ENCODE results near the gene ARHGAP15.
"Not testable (repeated sequence)": the region's sequence is repeated elsewhere in the genome, so short reads cannot be mapped to it uniquely, and the experiment has no call there.

The ARHGAP15 gene

DNA sequence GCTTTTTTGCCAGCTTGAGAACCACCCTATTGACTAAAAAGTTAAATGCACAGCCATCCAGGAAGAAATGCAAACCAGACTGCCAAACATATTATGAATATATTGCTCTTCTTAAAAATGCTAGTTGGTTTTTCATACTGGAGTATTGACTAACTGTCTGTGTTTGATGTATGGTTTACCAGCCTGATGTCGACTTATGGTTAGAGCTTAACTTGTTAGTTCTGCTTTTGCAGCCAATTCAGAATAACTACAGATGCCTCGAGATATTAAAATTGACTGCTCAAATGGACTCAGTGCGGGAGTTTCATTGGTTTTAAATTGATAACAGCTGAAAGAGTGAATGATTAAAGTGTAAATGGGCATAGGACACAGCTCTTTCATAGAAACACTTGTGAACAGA is 369.8 kb downstream of the ARHGAP15 start:
- no peak for DNase-seq

DNA sequence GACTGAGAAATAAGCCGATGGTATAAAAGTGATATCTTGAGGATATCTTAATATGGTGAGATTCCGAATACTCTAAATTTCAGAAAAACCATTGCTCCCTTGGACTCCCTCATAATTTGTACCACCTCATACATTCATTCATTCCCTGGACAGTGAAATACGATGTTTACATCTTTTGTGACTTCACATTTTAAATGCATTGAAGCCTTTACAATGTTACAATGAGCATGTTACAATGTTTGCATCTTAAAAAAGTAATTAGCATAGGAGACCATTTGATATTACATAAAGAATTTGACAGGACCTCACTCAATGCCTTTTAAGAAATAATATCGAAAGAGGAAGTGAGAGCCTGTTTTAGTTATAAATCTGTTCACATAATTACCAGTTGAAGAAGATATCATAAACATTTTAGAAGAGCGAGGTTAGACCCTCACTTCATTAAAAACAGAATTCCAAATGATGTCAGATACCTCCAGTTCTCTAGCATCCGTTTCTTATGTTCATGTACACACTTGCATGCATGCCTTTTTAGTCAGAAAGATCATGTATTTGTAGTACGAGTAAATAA is 372.0 kb downstream of the ARHGAP15 start:
- no peak for DNase-seq

DNA sequence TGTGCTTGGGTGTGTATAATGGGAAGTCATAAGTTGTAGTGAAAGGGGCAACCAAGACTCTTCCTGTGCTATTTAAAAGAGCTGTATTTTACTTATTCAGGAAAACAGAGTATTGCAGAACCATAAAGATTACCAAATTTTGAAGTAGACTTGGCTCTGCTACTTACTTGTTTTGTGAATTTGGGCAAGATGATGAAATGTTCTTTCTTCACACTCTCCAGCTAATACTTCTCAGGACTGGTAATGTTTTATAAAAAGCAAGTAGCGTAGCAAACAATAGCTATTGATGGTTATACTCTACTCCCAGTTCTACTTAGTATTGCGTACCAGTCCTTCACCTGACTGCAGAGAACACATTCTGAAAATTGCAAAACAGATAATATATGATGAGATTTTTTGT is 374.1 kb downstream of the ARHGAP15 start:
- no peak for DNase-seq

DNA sequence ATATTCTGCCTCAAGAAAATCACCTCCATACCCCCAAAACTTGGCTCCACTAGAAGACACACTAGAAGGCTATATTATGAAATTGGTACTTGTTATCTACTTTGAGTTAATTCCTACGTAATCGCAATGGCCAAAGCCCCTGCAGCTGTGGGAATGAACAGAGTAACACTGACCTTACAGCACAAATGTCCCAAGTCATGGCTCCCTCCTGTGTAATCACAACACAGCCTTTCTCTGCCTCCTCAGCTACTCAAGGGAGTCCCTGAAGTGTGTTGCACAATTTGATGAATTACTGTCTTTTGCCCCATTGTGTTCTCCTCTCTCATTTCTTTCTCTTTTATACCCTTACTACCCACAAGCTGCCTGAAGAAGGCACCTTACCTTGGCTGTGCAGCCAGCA is 375.2 kb downstream of the ARHGAP15 start:
- DNase-seq, result no peak

DNA sequence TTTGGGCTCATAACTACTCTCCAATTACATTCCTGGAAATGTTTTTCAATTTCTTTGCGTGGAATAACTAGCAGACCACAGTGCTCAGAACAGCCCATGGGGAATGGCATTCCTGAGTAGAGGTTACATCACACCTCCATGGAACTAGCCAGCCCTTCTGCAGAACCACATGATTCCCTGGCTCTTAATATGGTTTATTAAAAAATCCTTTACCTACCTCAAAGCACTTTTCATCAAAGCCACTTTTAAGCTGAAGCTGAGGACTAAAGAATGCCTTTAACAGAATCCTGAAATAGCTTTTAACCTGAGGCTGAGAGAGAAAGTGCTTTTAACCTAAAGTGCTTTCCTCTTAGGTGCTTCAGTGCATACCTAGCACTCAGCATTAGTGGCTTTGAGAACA is 376.3 kb downstream of the ARHGAP15 start:
- DNase-seq, result peak; percentile 98

DNA sequence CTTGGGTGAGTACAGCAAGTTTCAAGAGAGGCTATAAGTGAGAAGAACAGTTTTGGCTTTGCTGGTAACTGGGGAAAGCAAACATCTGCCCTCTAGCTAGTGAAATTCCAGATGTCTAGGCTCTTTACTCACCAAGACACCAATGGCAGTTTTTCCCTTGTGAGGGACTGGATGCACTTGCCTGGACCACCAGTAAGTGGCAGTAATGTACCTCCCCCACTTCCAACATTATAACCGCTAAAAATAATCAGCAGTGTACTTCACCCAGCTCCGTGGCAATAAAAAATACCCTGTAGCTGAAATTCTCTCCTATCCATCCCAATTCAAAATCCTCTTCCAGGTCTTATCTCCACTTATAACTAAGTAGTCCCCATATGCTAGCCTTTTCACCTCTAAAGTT is 383.9 kb downstream of the ARHGAP15 start:
- DNase-seq, result no peak

DNA sequence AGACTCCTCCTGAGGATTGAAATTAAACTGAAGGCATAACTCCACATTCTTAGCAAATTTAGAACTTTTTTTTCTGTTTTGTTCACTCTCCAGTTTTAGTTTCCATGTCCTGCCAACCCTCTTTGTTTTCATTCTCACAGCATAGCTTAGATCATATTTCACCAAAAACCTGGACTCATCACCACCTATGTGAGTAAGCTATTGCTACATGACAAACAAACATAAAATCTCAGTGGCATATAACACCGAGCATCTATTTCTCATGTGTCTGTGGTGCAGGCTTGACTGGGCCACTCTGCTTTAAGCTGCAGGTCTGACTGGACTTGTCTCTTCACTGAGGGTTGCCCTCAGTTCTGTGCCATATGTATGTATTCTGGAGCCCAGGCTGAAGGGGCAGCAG is 385.2 kb downstream of the ARHGAP15 start:
- no peak for DNase-seq

DNA sequence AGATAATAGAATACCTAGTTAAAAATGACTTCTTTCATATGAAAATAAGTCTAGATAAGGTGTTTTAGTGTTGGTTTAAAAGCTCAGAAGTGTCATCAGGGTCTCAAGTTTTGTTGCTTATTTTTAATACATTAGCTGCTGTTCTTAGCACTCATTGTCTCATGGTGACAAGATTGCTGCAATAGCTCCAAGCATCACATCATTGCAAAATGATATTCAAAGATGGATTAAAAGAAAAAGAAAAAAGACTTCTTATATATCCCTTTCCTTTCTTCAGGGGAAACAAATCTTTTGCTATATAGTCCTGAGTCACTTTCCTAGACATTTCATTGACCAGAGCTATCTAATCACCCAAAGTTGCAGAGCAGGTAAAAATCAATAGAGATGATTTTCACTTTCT is 386.1 kb downstream of the ARHGAP15 start:
- DNase-seq, result no peak

DNA sequence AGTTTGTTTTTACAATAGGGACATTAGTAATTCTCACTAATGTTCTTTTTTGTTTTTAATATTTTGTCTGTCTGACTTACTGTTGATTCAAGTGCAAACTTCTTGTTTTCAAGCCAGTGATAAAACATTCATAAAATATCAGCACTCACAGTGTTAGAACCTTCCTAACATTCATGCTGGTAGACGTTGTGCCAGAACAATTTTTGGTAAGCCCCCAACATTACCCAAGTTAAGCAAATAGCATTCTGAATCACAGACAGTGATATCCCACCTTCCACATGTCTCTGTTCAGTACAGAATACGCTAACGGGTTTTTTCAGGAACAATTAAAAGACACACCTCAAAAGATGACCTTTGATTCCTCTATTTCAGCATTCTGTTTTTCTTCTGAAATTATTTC is 390.3 kb downstream of the ARHGAP15 start:
- DNase-seq, result no peak

DNA sequence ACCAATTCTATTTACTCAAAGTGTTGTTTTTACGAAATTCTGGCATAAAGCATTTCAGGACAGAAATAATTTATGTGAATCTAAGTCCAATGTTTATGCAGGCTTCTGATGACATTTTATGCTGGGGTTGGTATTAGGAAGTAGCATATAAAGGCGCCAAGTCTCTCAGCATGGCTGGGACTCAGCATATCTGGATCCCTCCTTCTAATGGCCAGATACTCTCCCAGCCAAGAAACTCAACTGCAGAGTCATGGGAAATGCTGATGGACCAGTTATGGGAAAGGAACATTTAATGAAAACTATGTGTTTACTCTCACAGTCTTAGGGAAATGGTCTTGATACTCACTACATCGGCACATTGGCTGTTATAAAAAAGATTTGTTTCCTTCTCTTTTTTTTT is 392.2 kb downstream of the ARHGAP15 start:
- no peak for DNase-seq

DNA sequence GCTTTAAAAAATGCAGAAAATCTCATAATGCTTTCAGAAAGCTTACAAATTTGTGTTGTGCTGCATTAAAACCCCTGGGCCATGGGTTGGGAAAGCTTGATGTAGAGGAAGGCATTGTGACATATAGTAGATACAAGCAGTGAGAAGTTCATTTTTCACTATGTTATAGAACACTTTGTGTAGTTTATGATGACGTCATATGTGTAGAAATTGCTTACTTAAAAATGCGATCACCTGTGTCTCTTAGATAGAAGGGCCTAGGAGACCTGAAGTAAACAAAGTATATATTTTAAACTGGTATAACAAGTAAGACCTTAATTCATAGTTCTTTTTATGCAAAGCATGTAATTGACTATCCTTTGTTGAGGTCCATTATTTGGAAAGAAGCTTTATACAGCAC is 393.5 kb downstream of the ARHGAP15 start:
- no peak for DNase-seq

DNA sequence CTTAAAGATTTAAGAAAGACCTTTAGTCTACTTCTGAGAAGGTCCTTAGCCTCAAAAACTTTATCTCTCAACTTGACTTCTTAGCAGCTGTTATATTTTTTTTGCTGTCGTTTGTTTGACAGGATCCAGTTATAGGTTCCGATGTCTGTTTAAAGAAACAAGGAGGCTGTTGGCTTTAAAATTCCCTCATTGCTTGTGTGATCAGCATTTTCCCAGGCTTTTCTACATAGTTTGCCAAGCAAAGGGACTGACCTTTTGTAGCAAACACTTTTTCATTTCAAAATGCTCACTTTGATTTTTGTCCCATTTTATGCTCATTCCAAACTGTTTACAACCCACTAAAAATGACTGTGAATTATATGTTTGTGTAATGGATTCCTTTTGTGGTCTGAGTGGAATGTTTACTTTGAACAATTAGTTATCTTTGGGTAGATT is 394.9 kb downstream of the ARHGAP15 start:
- DNase-seq, result no peak

DNA sequence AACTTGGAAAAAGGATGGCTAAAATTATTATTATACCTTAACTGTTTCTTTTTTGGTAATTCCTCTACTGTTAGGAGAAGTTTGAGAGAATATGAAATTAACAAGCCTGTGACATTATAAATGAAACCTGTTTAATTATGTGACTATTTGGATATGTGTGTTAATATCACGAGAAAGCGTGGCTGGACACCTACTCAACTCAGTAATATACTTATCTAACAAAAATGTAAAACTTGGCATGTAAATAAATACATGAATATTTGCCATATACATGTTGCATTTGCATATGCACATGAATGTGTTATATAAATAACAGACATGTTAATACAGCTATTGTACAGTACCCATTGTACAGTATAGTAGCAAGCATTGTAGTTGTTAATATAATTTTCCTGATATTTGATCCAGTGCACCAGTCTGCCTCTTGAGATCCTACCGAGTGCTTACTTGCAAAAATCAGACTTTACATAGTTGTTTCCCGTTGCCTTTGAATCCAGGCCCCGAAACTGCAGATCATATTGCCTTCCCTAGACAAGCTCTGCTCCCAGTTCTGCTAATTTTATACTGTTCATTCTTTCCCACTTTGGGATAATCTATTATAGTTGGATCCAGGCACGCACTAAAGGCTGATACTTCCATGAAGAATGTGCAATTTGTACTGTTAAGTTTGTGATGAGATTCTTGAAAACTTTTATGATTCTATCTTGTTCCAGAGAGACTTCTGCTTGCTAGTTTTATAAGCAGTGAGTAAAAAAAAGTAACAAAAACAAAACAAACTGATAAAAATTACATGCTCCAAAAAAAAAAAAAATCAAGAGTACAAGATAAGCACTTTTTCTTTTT is 395.6 kb downstream of the ARHGAP15 start:
- DNase-seq, result no peak

DNA sequence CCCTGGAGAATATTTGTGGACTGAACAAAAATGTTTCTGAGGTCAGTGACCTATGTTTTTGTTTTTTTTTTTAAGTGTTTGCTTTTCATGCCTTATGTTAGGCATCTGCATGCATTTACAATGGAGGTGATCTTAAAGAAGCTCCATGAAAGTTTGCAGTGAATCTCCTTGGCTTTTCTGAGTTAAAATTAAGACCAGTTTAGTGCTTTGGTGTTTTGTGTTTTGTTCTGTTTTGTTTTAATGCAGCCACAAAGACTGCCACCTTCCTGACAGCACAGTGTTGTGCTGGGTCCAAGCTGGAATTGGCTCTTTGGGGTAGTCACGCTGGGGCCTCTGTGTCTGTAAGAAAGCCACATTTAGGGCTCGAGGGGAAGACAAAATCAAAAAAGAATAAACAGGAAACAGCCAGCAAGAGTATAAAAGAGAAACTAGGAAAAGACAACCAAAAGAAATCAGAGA is 396.2 kb downstream of the ARHGAP15 start:
- no peak for DNase-seq

DNA sequence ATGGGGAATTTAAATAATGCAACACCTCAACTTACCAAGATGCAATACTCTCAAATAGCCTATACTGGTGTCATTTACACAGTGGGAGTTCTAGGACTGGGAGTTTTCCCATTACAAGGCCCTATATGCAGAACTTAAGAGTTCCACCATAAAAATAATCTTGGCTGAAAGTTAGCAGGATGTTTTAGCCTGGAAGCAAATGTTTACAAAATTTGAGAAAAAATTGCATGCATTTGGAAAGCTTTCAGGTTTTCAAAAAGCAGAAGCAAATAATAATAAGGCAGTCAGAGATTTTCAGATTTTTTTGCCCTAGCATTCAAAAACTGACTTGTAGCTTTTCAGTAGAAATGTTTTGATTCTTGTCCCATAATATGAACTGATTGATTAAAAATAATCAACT is 397.3 kb downstream of the ARHGAP15 start:
- no peak for DNase-seq

DNA sequence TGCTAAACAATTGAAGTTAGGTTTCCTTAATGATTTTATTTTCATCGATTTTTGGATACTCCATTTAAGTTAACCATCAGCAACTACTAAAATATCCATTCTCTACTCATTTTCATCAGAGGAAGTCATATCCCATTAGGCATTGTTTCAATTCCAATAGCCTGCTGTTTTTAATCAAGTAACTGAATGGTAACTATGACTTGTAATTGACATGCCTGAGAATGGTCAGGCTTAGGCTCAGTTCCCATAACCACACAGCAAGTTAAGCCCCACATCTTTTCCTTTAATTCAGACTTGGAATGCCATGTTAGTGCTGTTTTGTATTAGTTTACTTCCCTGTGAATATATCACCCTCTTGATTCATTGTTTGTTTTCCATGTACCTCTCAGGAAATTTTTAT is 398.8 kb downstream of the ARHGAP15 start:
- no peak for DNase-seq

DNA sequence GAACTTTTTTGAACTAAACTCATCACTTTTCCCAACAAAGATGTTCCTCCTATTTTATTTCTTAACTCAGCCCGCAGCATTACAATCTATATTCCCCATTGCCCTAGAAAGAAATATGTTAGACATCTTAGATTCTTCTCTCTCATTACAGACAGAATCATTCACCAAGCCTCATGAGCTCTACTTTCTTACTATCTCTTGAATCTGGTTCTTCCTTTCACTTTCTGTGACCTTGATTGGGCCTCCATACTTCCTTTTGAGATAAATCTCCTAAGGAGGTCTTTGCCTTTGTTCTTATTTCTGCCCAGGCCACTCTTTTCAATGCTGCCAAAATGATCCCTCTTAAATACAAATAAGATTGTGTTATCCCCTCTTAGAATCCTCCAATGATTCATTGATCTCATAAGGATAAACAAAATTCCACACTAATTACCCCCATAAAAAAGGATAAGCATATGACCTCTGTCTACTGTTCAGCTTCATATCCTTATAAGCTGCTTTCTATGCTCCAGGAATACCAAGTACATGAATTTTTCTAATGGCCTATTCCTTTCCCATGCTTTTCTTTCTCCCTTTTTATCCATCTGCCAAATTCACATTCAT is 400.0 kb downstream of the ARHGAP15 start:
- no peak for DNase-seq

DNA sequence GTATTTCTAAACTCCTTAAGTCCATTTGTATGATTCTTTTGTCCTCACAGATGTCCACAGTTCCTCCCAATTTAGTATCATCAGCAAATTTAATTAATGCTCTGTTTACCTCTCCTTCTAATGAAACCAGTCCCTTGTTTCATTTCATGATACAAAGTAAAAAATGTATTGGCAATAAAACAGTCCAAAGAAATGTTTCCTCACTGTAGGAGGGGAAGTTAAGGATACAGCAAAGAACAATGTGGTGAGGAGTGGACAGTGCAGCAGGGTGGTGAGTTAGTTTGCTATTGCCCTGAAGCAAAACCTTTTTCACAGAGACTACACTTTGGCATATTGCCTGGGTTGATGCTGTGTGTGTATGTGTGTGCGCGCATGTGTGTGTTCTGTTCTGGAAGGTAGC is 401.5 kb downstream of the ARHGAP15 start:
- no peak for DNase-seq

DNA sequence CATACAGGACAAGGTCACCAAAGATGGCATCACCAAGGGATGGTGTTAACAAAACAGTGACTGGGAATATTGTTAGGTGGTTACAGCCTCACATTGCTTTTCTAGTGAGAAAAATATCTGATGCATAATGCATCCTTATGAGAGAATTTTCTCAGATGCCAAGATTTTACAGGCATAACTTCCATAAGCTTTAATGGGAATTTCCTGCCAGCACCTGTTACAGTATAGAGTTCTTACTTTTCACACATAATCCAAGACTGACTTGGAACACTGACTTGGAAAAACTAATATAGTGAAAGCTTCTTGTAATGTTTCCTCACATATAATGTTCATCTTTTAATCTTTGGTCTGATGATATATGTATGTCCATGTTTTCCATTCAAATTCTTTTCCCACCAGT is 402.8 kb downstream of the ARHGAP15 start:
- DNase-seq, result no peak

DNA sequence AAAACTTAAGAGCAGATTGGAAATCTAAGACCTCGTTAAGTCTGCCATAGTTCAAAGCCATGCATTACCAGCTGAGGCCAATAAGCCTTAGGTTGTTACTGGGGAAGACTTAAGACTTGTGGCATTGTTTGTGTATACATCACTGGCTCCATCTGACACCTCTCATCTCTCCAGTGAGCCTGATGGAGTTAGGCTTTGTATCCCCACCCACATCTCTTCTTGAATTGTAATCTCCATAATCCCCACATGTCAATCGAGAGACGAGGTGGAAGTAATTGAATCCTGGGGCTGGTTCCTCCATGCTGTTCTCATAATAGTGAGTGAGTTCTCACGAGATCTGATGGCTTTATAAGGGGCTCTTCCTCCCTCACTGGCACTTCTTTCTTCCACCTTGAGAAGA is 404.6 kb downstream of the ARHGAP15 start:
- no peak for DNase-seq

DNA sequence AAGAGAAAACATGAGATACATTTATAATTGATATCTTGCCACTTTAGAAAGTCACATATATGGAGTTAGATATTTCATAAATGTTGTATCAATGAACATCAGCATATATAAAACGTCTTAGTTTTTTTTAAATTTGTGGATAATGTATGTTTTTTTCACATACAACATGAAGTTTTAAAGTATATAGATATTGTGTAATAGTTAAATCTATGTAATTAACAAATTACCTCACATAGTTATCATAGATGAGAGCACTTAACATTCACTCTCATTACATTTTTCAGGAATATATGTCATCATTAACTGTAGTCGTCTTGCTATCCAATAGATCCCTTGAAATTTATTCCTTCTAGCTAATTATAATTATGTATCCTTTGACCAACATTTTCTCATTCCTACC is 406.6 kb downstream of the ARHGAP15 start:
- DNase-seq, result no peak

DNA sequence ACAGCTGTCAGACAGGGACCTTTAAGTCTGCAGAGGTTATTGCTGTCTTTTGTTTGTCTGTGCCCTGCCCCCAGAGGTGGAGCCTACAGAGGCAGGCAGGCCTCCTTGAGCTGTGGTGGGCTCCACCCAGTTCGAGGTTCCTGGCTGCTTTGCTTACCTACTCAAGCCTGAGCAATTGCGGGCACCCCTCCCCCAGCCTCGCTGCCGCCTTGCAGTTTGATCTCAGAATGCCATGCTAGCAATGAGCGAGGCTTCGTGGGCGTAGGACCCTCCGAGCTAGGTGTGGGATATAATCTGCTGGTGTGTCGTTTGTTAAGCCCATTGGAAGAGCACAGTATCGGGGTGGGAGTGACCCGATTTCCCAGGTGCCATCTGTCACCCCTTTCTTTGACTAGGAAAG is 412.7 kb downstream of the ARHGAP15 start:
- DNase-seq, result not testable (repeated sequence)

DNA sequence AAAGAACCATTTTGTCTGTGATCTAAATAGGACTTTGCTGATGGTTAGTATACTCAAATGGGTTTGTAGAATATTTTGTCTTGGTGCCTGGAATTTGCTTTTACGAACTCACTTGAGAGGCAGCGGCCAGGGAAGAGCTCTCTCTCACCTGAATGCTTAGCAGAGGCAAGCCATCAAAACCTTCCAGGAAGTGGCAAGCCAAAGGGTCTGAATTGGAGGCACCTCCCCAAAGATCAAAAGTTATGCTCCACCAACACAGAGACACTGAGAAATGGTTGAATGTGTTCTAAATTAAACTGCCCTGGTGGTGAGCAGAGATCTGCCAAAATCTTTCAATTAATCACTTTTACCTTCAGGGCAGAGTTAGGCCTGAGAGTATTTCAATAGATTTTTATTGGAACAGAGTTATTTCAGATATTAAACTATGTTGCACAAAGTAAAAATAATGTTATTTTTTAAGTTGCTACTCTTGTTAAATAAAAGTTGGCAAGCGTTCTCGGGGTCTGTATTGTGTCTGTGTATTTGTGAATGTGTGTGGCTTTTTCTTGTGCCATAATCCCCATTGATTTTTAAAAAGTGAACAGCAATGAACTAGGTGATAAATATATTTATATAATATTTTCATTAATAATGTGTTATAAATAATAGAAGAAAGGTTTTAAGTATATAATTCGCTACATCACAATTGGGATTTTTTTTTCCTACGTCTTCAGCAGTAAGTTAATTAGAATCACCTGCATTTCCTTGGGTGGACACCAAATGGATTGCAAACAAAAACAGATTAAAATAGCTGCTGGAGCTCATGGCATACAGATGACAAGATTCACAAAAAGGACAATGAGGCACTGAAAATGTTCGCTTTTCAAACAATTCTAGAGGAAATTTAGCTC is 416.1 kb downstream of the ARHGAP15 start:
- DNase-seq, result no peak

DNA sequence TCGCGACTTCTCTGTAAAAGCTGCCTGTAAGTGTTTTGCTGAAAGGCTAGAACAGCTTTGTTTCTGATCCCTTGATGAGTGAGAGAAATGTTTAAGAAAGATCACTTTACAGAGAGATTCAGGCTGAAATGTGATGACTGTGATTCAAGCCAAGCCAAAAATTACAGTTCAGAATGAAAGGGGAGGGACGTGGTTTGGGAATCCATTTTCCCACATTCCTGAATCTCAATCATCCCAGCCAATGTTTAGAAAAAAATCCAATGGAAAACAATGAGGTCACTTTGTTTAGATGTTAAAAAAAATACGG is 416.7 kb downstream of the ARHGAP15 start:
- no peak for DNase-seq

All from DMS79 (cell line).